K562 (cell line): ENCODE results near the gene TAS2R40. TPM values are rescaled to one million over a fixed set of nuclear protein-coding genes. Genes with fewer than 3 reads are reported as not detected.

Experiments used
- BMI1 ChIP-seq: fragments of 150-350 bp; IDR thresholded peaks from 2 replicates; pipeline ENCODE4 v1.6.1; 2014; ENCODE audit warnings: low read length
- FOXA3 ChIP-seq, 2 experiments: fragments of 450-650 bp in 1 of 2; sonication (generic) in 1 of 2; formaldehyde crosslinking; IDR thresholded peaks in 1 of 2; conservative IDR thresholded peaks in 1 of 2; 2 replicates each; pipeline versions ENCODE4 v1.4.0 to v1.8.0; 2020 to 2022; ENCODE audit warnings: mild to moderate bottlenecking in 2 of 2, missing genetic modification reagents in 1 of 2
- FOXJ2 ChIP-seq: fragments of 200-800 bp; sonication (Bioruptor generic); IDR thresholded peaks from 2 replicates; pipeline ENCODE4 v1.6.1; 2016; ENCODE audit warnings: missing genetic modification characterization, missing compliant biosample characterization
- KHSRP ChIP-seq: fragments of 450-650 bp; IDR thresholded peaks from 2 replicates; pipeline ENCODE4 v1.6.1; 2017
- NEUROD1 ChIP-seq: fragments of 150-350 bp; IDR thresholded peaks from 2 replicates; pipeline ENCODE4 v1.6.1; 2014; ENCODE audit warnings: borderline replicate concordance, low read length, low read depth; ENCODE audit not compliant: partially characterized antibody
- NR2C2 ChIP-seq, 2 experiments: fragments of 200-800 bp in 1 of 2; sonication (Bioruptor generic) in 1 of 2; sonication (generic) in 1 of 2; formaldehyde crosslinking in 1 of 2; IDR thresholded peaks; 2 replicates each; pipeline versions ENCODE4 v1.6.1 to v1.8.0; 2016 to 2022; ENCODE audit warnings: mild to moderate bottlenecking in 1 of 2, missing compliant biosample characterization in 1 of 2, missing genetic modification characterization in 1 of 2, missing genetic modification reagents in 1 of 2
- NR4A1 ChIP-seq, 2 experiments: fragments of 250-450 bp in 1 of 2; fragments of 450-650 bp in 1 of 2; sonication (Bioruptor Pico) in 1 of 2; IDR thresholded peaks; 2 replicates each; pipeline versions ENCODE4 v1.4.0 to v1.6.1; 2016 to 2020; ENCODE audit warnings: mild to moderate bottlenecking in 2 of 2, missing compliant biosample characterization in 1 of 2, missing genetic modification characterization in 1 of 2, moderate library complexity in 1 of 2
- PRMT5 ChIP-seq: sonication (generic); formaldehyde crosslinking; IDR thresholded peaks from 2 replicates; pipeline ENCODE4 v1.5.0; 2020; ENCODE audit warnings: missing genetic modification reagents
- PTTG1 ChIP-seq: fragments of 450-650 bp; IDR thresholded peaks from 2 replicates; pipeline ENCODE4 v1.6.1; 2016; ENCODE audit warnings: low read depth, mild to moderate bottlenecking, missing genetic modification characterization, missing compliant biosample characterization
- RB1 ChIP-seq: fragments of 450-650 bp; IDR thresholded peaks from 2 replicates; pipeline ENCODE4 v1.6.1; 2017; ENCODE audit warnings: low read depth, mild to moderate bottlenecking
- SAFB2 ChIP-seq: fragments of 200-400 bp; formaldehyde crosslinking; IDR thresholded peaks from 2 replicates; pipeline ENCODE4 v1.6.1; 2018; ENCODE audit warnings: borderline replicate concordance, low read length, low read depth, moderate library complexity; ENCODE audit not compliant: severe bottlenecking
- SAP30 ChIP-seq: fragments of 200-600 bp; sonication (generic); IDR thresholded peaks from 2 replicates; pipeline ENCODE4 v1.6.1; 2012; ENCODE audit warnings: borderline replicate concordance, low read depth, mild to moderate bottlenecking, moderate library complexity, low read length, control low read depth, inconsistent platforms; ENCODE audit not compliant: insufficient read depth, poor library complexity, severe bottlenecking
- TEAD4 ChIP-seq, 2 experiments: sonication (generic) in 1 of 2; formaldehyde crosslinking in 1 of 2; IDR thresholded peaks; 2 replicates each; pipeline versions ENCODE4 v1.6.1 to v1.8.0; 2012 to 2022; ENCODE audit warnings: borderline replicate concordance in 1 of 2, inconsistent platforms in 1 of 2, low read length in 1 of 2, mild to moderate bottlenecking in 1 of 2, missing genetic modification reagents in 1 of 2
- YY1 ChIP-seq, 3 experiments: IDR thresholded peaks; 2 replicates each; pipeline ENCODE4 v1.6.1; 2011; ENCODE audit warnings: low read length in 2 of 3, mild to moderate bottlenecking in 2 of 3, moderate library complexity in 2 of 3, borderline replicate concordance in 1 of 3, control low read depth in 1 of 3, low read depth in 1 of 3; ENCODE audit not compliant: insufficient read depth in 3 of 3, insufficient replicate concordance in 2 of 3, control insufficient read depth in 1 of 3, insufficient read length in 1 of 3; ENCODE audit errors: extremely low read depth in 1 of 3
- ZNF165 ChIP-seq: fragments of 250-450 bp; sonication (Bioruptor Pico); IDR thresholded peaks from 2 replicates; pipeline ENCODE4 v1.4.0; 2020; ENCODE audit warnings: borderline replicate concordance
- ZNF23 ChIP-seq: fragments of 250-450 bp; sonication (Bioruptor Pico); IDR thresholded peaks from 2 replicates; pipeline ENCODE4 v1.4.0; 2020; ENCODE audit warnings: mild to moderate bottlenecking
- ZNF766 ChIP-seq: fragments of 200-800 bp; sonication (Bioruptor generic); conservative IDR thresholded peaks from 2 replicates; pipeline ENCODE4 v1.6.1; 2016; ENCODE audit warnings: missing genetic modification characterization, missing compliant biosample characterization
- ZSCAN29 ChIP-seq: fragments of 450-650 bp; IDR thresholded peaks from 2 replicates; pipeline ENCODE4 v1.6.1; 2017
- polyA plus RNA-seq, 8 experiments: library from polyadenylated mRNA; depleted of rRNA in 4 of 8; stranded (reverse) in 5 of 8; unstranded in 3 of 8; fragments of >200 nt; fragmentation: Nextera tagmentation in 2 of 8; fragmentation: Illumina TruSeq in 1 of 8; extraction: Ambion mirVana in 2 of 8; extraction: Trizol in 1 of 8; gene quantifications; 2 replicates each; pipeline versions ENCODE4 v1.2.1 to v1.2.3, GENCODE V29; 2011 to 2014; ENCODE audit warnings: inconsistent platforms in 1 of 8, missing spikeins in 1 of 8
- total RNA-seq, 7 experiments: library from RNA; depleted of rRNA in 6 of 7; stranded (reverse); fragments of >200 nt in 6 of 7; fragmentation: Illumina TruSeq in 2 of 7; extraction: Trizol in 2 of 7; gene quantifications; 2 replicates each; pipeline versions ENCODE4 v1.2.1 to v1.2.3, GENCODE V29; 2011 to 2021; ENCODE audit warnings: low replicate concordance in 1 of 7
- TF ChIP-seq, protein P1 (sequence below), 2 experiments: IDR thresholded peaks; 2 replicates each; pipeline ENCODE4 v1.6.1; 2012; ENCODE audit warnings: improper control_type of control experiment in 2 of 2, low read depth in 2 of 2, low read length in 2 of 2, borderline replicate concordance in 1 of 2
- TF ChIP-seq, protein P2 (sequence below): fragments of 450-650 bp; IDR thresholded peaks from 2 replicates; pipeline ENCODE4 v1.6.1; 2014; ENCODE audit warnings: low read depth, mild to moderate bottlenecking, moderate library complexity, borderline replicate concordance

TAS2R40 gene
- total and polyA plus RNA-seq, 9 of the 15 experiments (the other 6 are each of a cell fraction or from before 2014, with no cell fraction given) = not detected

GRCh38 chr7:143263266-143264195 lies 41.7 kb downstream of the TAS2R40 start, which contains the start of gene GSTK1 (continued):
- TF ChIP-seq ZNF23 = no peak
- TF ChIP-seq FOXJ2 (tag) = peak; percentile 77; the same call in 1 of the 2 replicates
- peak; percentile 87 for TF ChIP-seq SAP30
- TF ChIP-seq ZSCAN29 = 0 out of 2 replicates have a peak, but pooled peaks have one; percentile 26
- TF ChIP-seq SAFB2 = no peak
- TF ChIP-seq BMI1 = no peak
- TF ChIP-seq ZNF766 = 0 out of 2 replicates have a peak, but pooled peaks have one; percentile 19
- TF ChIP-seq, protein P1, sequence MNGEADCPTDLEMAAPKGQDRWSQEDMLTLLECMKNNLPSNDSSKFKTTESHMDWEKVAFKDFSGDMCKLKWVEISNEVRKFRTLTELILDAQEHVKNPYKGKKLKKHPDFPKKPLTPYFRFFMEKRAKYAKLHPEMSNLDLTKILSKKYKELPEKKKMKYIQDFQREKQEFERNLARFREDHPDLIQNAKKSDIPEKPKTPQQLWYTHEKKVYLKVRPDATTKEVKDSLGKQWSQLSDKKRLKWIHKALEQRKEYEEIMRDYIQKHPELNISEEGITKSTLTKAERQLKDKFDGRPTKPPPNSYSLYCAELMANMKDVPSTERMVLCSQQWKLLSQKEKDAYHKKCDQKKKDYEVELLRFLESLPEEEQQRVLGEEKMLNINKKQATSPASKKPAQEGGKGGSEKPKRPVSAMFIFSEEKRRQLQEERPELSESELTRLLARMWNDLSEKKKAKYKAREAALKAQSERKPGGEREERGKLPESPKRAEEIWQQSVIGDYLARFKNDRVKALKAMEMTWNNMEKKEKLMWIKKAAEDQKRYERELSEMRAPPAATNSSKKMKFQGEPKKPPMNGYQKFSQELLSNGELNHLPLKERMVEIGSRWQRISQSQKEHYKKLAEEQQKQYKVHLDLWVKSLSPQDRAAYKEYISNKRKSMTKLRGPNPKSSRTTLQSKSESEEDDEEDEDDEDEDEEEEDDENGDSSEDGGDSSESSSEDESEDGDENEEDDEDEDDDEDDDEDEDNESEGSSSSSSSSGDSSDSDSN (IDR thresholded peaks at IDR 0.05; ENCODE audit: borderline replicate concordance in 1 of 2, low read depth in 2 of 2, low read length in 2 of 2) = peak; percentile 59 to 90; a peak in 2 of 4 replicates
- TF ChIP-seq FOXA3 (CRISPR knock-in tag; conservative IDR thresholded peaks at IDR 0.05 in 1 of 2, IDR thresholded peaks at IDR 0.05 in 1 of 2) = peak in 1 of 2 experiments; percentile 68; a peak in 2 of 4 replicates
- peak in 2 of 3 experiments; percentile 28 to 68 for TF ChIP-seq YY1 (IDR thresholded peaks at IDR 0.05; ENCODE audit: borderline replicate concordance in 1 of 3, control insufficient read depth in 1 of 3, extremely low read depth in 1 of 3, insufficient read depth in 3 of 3, insufficient read length in 1 of 3, insufficient replicate concordance in 2 of 3, low read depth in 1 of 3, low read length in 2 of 3)
- TF ChIP-seq, protein P2, sequence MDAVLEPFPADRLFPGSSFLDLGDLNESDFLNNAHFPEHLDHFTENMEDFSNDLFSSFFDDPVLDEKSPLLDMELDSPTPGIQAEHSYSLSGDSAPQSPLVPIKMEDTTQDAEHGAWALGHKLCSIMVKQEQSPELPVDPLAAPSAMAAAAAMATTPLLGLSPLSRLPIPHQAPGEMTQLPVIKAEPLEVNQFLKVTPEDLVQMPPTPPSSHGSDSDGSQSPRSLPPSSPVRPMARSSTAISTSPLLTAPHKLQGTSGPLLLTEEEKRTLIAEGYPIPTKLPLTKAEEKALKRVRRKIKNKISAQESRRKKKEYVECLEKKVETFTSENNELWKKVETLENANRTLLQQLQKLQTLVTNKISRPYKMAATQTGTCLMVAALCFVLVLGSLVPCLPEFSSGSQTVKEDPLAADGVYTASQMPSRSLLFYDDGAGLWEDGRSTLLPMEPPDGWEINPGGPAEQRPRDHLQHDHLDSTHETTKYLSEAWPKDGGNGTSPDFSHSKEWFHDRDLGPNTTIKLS = peak; percentile 72; the same call in 1 of the 2 replicates
- no peak for TF ChIP-seq NR4A1 (CRISPR knock-in tag; IDR thresholded peaks at IDR 0.05)
- 0 out of 2 replicates have a peak, but pooled peaks have one; percentile 34 for TF ChIP-seq NR4A1 (tag; IDR thresholded peaks at IDR 0.05)
- peak; percentile 80 for TF ChIP-seq RB1
- no peak for TF ChIP-seq KHSRP
- TF ChIP-seq NR2C2 (CRISPR knock-in tag; IDR thresholded peaks at IDR 0.05) = no peak
- TF ChIP-seq NR2C2 (tag; IDR thresholded peaks at IDR 0.05) = peak; percentile 76
- no peak for TF ChIP-seq PTTG1 (tag)
- no peak for TF ChIP-seq PRMT5
- TF ChIP-seq ZNF165 = 0 out of 2 replicates have a peak, but pooled peaks have one; percentile 55
- 0 out of 2 replicates have a peak, but pooled peaks have one; percentile 4 for TF ChIP-seq TEAD4 (IDR thresholded peaks at IDR 0.05; ENCODE audit: low read length)
- 0 out of 2 replicates have a peak, but pooled peaks have one; percentile 49 for TF ChIP-seq TEAD4 (CRISPR knock-in tag; IDR thresholded peaks at IDR 0.05; ENCODE audit: borderline replicate concordance)
- TF ChIP-seq NEUROD1 = no peak
